ENCODE data around the gene FFAR3. TPM values are rescaled to one million over a fixed set of nuclear protein-coding genes. Genes with fewer than 3 reads are reported as not detected.
A peak's percentile ranks its signal among the peaks of the same experiment; 100 is the strongest.
"Not testable (repeated sequence)": the region's sequence is repeated elsewhere in the genome, so short reads cannot be mapped to it uniquely, and the experiment has no call there.

Gene FFAR3
- total and polyA plus RNA-seq, 9 donors, result 0.12 to 0.43 (median 0.18) TPM; not detected in 4

DNA sequence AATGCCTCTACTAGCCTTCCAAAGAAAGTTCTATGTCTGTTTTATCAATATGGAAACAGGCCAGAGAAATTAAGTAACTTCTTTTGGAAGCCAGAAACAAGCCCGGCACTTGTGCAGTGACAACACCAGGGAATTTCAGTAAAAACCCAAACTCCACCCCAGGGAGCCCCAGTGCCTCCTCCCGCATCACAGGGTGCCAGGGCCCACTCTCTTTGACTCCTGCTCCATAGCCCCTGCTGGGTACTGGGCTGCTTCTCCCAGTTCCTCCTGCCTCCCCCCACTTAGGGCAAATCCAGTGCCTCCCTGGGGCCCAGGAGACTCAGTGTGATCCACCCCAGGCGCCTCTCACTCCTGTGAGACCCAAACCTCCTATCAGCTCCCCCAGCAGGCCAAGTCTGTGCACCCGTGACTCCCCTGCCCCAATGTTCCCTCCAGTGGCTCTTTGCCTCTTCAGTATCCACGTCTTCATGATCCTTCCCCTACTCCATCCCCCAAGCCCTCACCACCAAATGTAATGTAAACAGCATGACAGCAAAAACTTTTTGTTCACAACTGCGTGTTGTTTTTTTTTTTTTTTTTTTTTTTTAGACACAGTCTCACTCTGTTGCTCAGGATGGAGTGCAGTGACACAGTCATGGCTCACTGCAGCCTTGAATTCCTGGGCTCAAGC is 2.3 kb upstream of the FFAR3 start:
- TF ChIP-seq EP300 (IDR thresholded peaks at IDR 0.05) (no peak), POLR2A (IDR thresholded peaks at IDR 0.05) (no peak), CTCF (IDR thresholded peaks at IDR 0.05) (no peak)
- intact Hi-C loops (cut with DNase I), result loop anchor here in 1 of 4 donors (10.0 kb wide), 1 partner anchor 139 kb away; the partner anchor contains the start of gene KRTDAP

GRCh38 chr19:35358834-35359233 is 574 bp downstream of the FFAR3 start:
- intact Hi-C loops (cut with DNase I), result loop anchor here in 1 of 4 donors (10.0 kb wide), 1 partner anchor 136 kb away; the partner anchor contains the start of gene KRTDAP
- not testable (repeated sequence) for H3K9me3 ChIP-seq; H3K4me1 ChIP-seq (ENCODE audit: insufficient read depth); H3K4me3 ChIP-seq; H3K36me3 ChIP-seq; H3K27me3 ChIP-seq; H3K27ac ChIP-seq
- DNase-seq, result peak in 1 of 5 donors; percentile 25
- WGBS, 3 donors, result 67 to 82% (median 78%) methylated on average over 9 to 12 of the region's 16 CpGs

More for the DNA sequence above, 2.3 kb upstream of the FFAR3 start:
- WGBS, 3 donors, result 52 to 59% (median 56%) methylated on average over 6 of the region's 6 CpGs
- H3K4me1 ChIP-seq (ENCODE audit: insufficient read depth), result no peaks in the 10 kb centered on the region
- H3K36me3 ChIP-seq, result no peaks in the 10 kb centered on the region
- H3K9me3 ChIP-seq, result no peaks in the 10 kb centered on the region
- no peak overlapping the region for H3K4me3 ChIP-seq
- DNase-seq, result peak in 2 of 5 donors; percentile 10 to 24
- no peak overlapping the region for H3K27ac ChIP-seq
- H3K27me3 ChIP-seq, result no peaks in the 10 kb centered on the region

- H3K4me3 ChIP-seq; H3K27ac ChIP-seq; H3K4me1 ChIP-seq (ENCODE audit: insufficient read depth); H3K9me3 ChIP-seq; DNase-seq; H3K27me3 ChIP-seq; H3K36me3 ChIP-seq: not testable (repeated sequence)
- 85 to 95% (median 88%) methylated on average over 19 of the region's 21 CpGs for WGBS, 3 donors
- intact Hi-C loops (cut with DNase I), result loop anchor here in 1 of 4 donors (10.0 kb wide), 1 partner anchor 135 kb away; the partner anchor contains the start of gene KRTDAP
Observed at GRCh38 chr19:35359395-35359794, 1.1 kb downstream of the FFAR3 start.

GRCh38 chr19:35360081-35360480 is 1.8 kb downstream of the FFAR3 start:
- H3K27me3 ChIP-seq; H3K36me3 ChIP-seq; H3K4me1 ChIP-seq (ENCODE audit: insufficient read depth); H3K9me3 ChIP-seq; H3K27ac ChIP-seq; intact Hi-C loops (cut with DNase I); H3K4me3 ChIP-seq; DNase-seq: not testable (repeated sequence)
- 83 to 90% (median 86%) methylated on average over 1 to 3 of the region's 5 CpGs for WGBS, 3 donors

DNA sequence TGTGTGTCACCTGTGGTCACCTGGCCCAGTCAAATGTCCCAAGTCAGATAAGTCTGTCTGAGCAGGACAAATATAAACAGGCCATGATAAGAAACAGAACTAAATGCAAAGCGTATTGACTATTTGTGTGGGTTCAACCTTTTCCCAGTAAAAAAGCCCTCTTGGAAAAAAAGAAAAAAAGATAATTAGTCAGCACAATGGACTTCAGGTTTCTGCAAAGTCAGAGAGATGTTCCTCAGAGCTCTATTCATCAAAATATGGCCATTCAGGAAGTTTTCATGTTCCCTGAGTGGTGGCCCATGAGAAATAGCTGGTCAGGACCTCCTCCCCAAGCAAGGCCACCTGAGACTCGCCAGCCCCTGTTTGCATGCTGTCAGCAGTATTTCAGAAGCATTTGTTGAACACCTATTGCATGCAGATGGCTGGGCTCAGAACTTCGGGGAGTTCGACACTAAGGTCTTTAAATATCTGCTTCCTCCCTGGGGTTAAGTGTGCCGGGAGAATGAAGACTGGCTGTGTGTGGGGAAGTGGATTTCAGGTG is 2.7 kb downstream of the FFAR3 start:
- no peak overlapping the region for H3K4me3 ChIP-seq
- no peaks in the 10 kb centered on the region for H3K36me3 ChIP-seq
- DNase-seq, result no peak
- WGBS, 3 donors, result 39 to 43% methylated on average over 5 of the region's 5 CpGs; no CpG with 5 or more reads in 1 of the 3 donors
- H3K27me3 ChIP-seq, result no peaks in the 10 kb centered on the region
- no peaks in the 10 kb centered on the region for H3K9me3 ChIP-seq
- H3K4me1 ChIP-seq (ENCODE audit: insufficient read depth), result no peaks in the 10 kb centered on the region
- intact Hi-C loops (cut with DNase I), result no loop called here
- TF ChIP-seq POLR2A (IDR thresholded peaks at IDR 0.05) (no peak), EP300 (IDR thresholded peaks at IDR 0.05) (no peak), CTCF (IDR thresholded peaks at IDR 0.05) (no peak)
- H3K27ac ChIP-seq, result no peak overlapping the region
